NCI-H460 (cell line): ENCODE data around the gene FLRT1. TPM values are rescaled to one million over a fixed set of nuclear protein-coding genes. Genes with fewer than 3 reads are reported as not detected.

Experiments used
- DNase-seq: peaks from one replicate; pipeline ENCODE4 v3.0.0-alpha.2; 2016; ENCODE audit warnings: low read depth; ENCODE audit errors: extremely low read depth
- total RNA-seq: library from RNA; depleted of rRNA; stranded (reverse); fragments of >200 nt; shearing (Covaris generic); gene quantifications from 2 replicates; pipeline ENCODE4 v1.2.3, GENCODE V29; 2014; rRNA removed

FLRT1 gene
- total RNA-seq, 1 experiment from 2014 or later = 3.0 TPM

GRCh38 chr11:64084146-64084950, 48.6 kb downstream of the FLRT1 start:
- no peak for DNase-seq

GRCh38 chr11:64084951-64085710, 49.4 kb downstream of the FLRT1 start:
- no peak for DNase-seq

Other genes with a start within 250 kb of the FLRT1 start
- 15.7 and 17.4 TPM in 2 replicates for gene SPINDOC, start 222.5 kb upstream of the FLRT1 start, total RNA-seq
- 22.1 and 22.3 TPM in 2 replicates for gene MARK2, start 196.8 kb upstream of the FLRT1 start, total RNA-seq
- gene RCOR2, start 118.8 kb upstream of the FLRT1 start, total RNA-seq = 4.2 and 4.5 TPM in 2 replicates
- gene NAA40, start 96.9 kb upstream of the FLRT1 start, total RNA-seq = 4.7 and 5.3 TPM in 2 replicates
- gene COX8A, start 61.3 kb upstream of the FLRT1 start, total RNA-seq = 418 and 605 TPM in 2 replicates
- gene OTUB1, start 49.5 kb upstream of the FLRT1 start, total RNA-seq = 32.8 and 43.6 TPM in 2 replicates
- 29.3 and 32.2 TPM in 2 replicates for gene MACROD1, start 130.2 kb downstream of the FLRT1 start, total RNA-seq
- gene STIP1, start 150.2 kb downstream of the FLRT1 start, total RNA-seq = 147 and 154 TPM in 2 replicates
- 55.8 and 60.2 TPM in 2 replicates for gene FERMT3, start 170.8 kb downstream of the FLRT1 start, total RNA-seq
- 14.5 and 19.4 TPM in 2 replicates for gene TRPT1, start 190.3 kb downstream of the FLRT1 start, total RNA-seq
- gene NUDT22, start 190.3 kb downstream of the FLRT1 start, total RNA-seq = 24.6 and 27.5 TPM in 2 replicates
- gene DNAJC4, start 194.6 kb downstream of the FLRT1 start, total RNA-seq = 7.9 and 8.7 TPM in 2 replicates
- 8.7 and 10.9 TPM in 2 replicates for gene VEGFB, start 198.7 kb downstream of the FLRT1 start, total RNA-seq
- gene FKBP2, start 205.2 kb downstream of the FLRT1 start, total RNA-seq = 57.6 and 61.0 TPM in 2 replicates
- 184 and 245 TPM in 2 replicates for gene PPP1R14B, start 211.0 kb downstream of the FLRT1 start, total RNA-seq
- 15.4 and 16.2 TPM in 2 replicates for gene PLCB3, start 215.6 kb downstream of the FLRT1 start, total RNA-seq
- 66.2 and 68.0 TPM in 2 replicates for gene BAD, start 248.7 kb downstream of the FLRT1 start, total RNA-seq
- 16.4 and 20.0 TPM in 2 replicates for gene GPR137, start 249.9 kb downstream of the FLRT1 start, total RNA-seq